H9 (cell line): ENCODE data around the gene GLT1D1. TPM values are rescaled to one million over a fixed set of nuclear protein-coding genes. Genes with fewer than 3 reads are reported as not detected.
A peak's percentile ranks its signal among the peaks of the same experiment; 100 is the strongest.

Source experiments
- DNase-seq: peaks from one replicate; pipeline ENCODE4 v3.0.0-alpha.2; 2017
- H2AFZ ChIP-seq: one replicate; pipeline ENCODE4 v1.6.1; 2013; ENCODE audit warnings: mild to moderate bottlenecking, low read length, control low read depth, moderate library complexity
- H2AK5ac ChIP-seq: 2 replicates; pipeline ENCODE4 v1.6.1; 2013; ENCODE audit warnings: low read length, control low read depth, mixed read lengths; ENCODE audit not compliant: insufficient read length
- H2BK120ac ChIP-seq: one replicate; pipeline ENCODE4 v1.6.1; 2013; ENCODE audit warnings: low read depth, mild to moderate bottlenecking, low read length, control low read depth, inconsistent platforms; ENCODE audit not compliant: poor library complexity, severe bottlenecking
- H2BK12ac ChIP-seq: 2 replicates; pipeline ENCODE4 v1.6.1; 2013; ENCODE audit warnings: low read length, control low read depth, mixed read lengths, low read depth; ENCODE audit not compliant: insufficient read length
- H2BK15ac ChIP-seq: 2 replicates; pipeline ENCODE4 v1.6.1; 2013; ENCODE audit warnings: low read depth, low read length, control low read depth
- H2BK20ac ChIP-seq: one replicate; pipeline ENCODE4 v1.6.1; 2013; ENCODE audit warnings: low read depth, mild to moderate bottlenecking, low read length, control low read depth, inconsistent platforms; ENCODE audit not compliant: poor library complexity, severe bottlenecking
- H2BK5ac ChIP-seq: 2 replicates; pipeline ENCODE4 v1.6.1; 2013; ENCODE audit warnings: low read length, control low read depth, mixed read lengths; ENCODE audit not compliant: insufficient read length
- H3K14ac ChIP-seq: 2 replicates; pipeline ENCODE4 v1.6.1; 2013; ENCODE audit warnings: low read length, control low read depth; ENCODE audit not compliant: insufficient read depth
- H3K18ac ChIP-seq: 2 replicates; pipeline ENCODE4 v1.6.1; 2013; ENCODE audit warnings: low read depth, mild to moderate bottlenecking, mixed read lengths, low read length, control low read depth; ENCODE audit not compliant: insufficient read length
- H3K23ac ChIP-seq: 2 replicates; pipeline ENCODE4 v1.6.1; 2013; ENCODE audit warnings: low read length, control low read depth, mixed read lengths, low read depth; ENCODE audit not compliant: insufficient read length
- H3K23me2 ChIP-seq: 2 replicates; pipeline ENCODE4 v1.6.1; 2013; ENCODE audit warnings: low read depth, mild to moderate bottlenecking, mixed read lengths, low read length, control low read depth; ENCODE audit not compliant: insufficient read length, poor library complexity, severe bottlenecking
- H3K27ac ChIP-seq: 2 replicates; pipeline ENCODE4 v1.5.1; 2013; ENCODE audit warnings: low read length, control low read depth, mixed read lengths, low read depth; ENCODE audit not compliant: insufficient read length
- H3K27me3 ChIP-seq: 2 replicates; pipeline ENCODE4 v1.6.1; 2013; ENCODE audit warnings: low read length, control low read depth, inconsistent platforms; ENCODE audit not compliant: insufficient read depth
- H3K4ac ChIP-seq: 2 replicates; pipeline ENCODE4 v1.6.1; 2013; ENCODE audit warnings: low read depth, mild to moderate bottlenecking, control low read depth, inconsistent platforms, low read length, moderate library complexity
- H3K4me1 ChIP-seq: 2 replicates; pipeline ENCODE4 v1.6.1; 2013; ENCODE audit warnings: low read length, control low read depth, inconsistent platforms; ENCODE audit not compliant: insufficient read depth
- H3K4me2 ChIP-seq: 2 replicates; pipeline ENCODE4 v1.6.1; 2013; ENCODE audit warnings: low read length, control low read depth, mixed read lengths; ENCODE audit not compliant: insufficient read length, insufficient read depth
- H3K56ac ChIP-seq: 2 replicates; pipeline ENCODE4 v1.6.1; 2013; ENCODE audit warnings: low read depth, mild to moderate bottlenecking, mixed read lengths, low read length, control low read depth; ENCODE audit not compliant: insufficient read length
- H3K79me1 ChIP-seq: 2 replicates; pipeline ENCODE4 v1.6.1; 2013; ENCODE audit warnings: low read depth, mild to moderate bottlenecking, moderate library complexity, low read length, control low read depth, inconsistent platforms; ENCODE audit not compliant: insufficient read depth, poor library complexity, severe bottlenecking
- H3K79me2 ChIP-seq: 2 replicates; pipeline ENCODE4 v1.6.1; 2013; ENCODE audit warnings: low read length, control low read depth, inconsistent platforms; ENCODE audit not compliant: insufficient read depth
- H3K9ac ChIP-seq: 2 replicates; pipeline ENCODE4 v1.6.1; 2013; ENCODE audit warnings: low read length, control low read depth, mixed read lengths; ENCODE audit not compliant: insufficient read length; ENCODE audit errors: extremely low read depth
- H3K9me3 ChIP-seq: one replicate; pipeline ENCODE4 v1.6.1; 2013; ENCODE audit warnings: low read depth, low read length, inconsistent platforms; ENCODE audit not compliant: control insufficient read depth
- H3T11ph ChIP-seq: one replicate; pipeline ENCODE4 v1.6.1; 2013; ENCODE audit warnings: mild to moderate bottlenecking, low read length, control low read depth, inconsistent platforms
- H4K20me1 ChIP-seq: one replicate; pipeline ENCODE4 v1.6.1; 2013; ENCODE audit not compliant: control insufficient read depth, insufficient read length, insufficient read depth
- H4K5ac ChIP-seq: 2 replicates; pipeline ENCODE4 v1.6.1; 2013; ENCODE audit warnings: low read depth, mild to moderate bottlenecking, mixed read lengths, low read length, control low read depth; ENCODE audit not compliant: insufficient read length
- H4K8ac ChIP-seq: replicated peaks from 2 replicates; pipeline ENCODE4 v1.6.1; 2013; ENCODE audit warnings: low read length, control low read depth, mixed read lengths, low read depth; ENCODE audit not compliant: insufficient read length
- H4K91ac ChIP-seq: 2 replicates; pipeline ENCODE4 v1.6.1; 2013; ENCODE audit warnings: low read depth, mild to moderate bottlenecking, moderate library complexity, mixed read lengths, low read length, control low read depth; ENCODE audit not compliant: insufficient read length
- H3K27ac Mint-ChIP-seq, 3 experiments: 2 replicates in 2 of 3; 3 replicates in 1 of 3; pipeline ENCODE4 v1.8.0; 2020 to 2021; ENCODE audit warnings: mixed read lengths in 3 of 3, mild to moderate bottlenecking in 1 of 3, moderate library complexity in 1 of 3
- H3K27me3 Mint-ChIP-seq: 2 replicates; pipeline ENCODE4 v1.8.0; 2021; ENCODE audit warnings: low read depth, mild to moderate bottlenecking, moderate library complexity, mixed read lengths
- H3K36me3 Mint-ChIP-seq, 3 experiments: 2 replicates in 2 of 3; 3 replicates in 1 of 3; pipeline ENCODE4 v1.8.0; 2020 to 2021; ENCODE audit warnings: low read depth in 3 of 3, mixed read lengths in 3 of 3; ENCODE audit not compliant: insufficient read depth in 1 of 3
- H3K4me1 Mint-ChIP-seq, 2 experiments: 2 replicates each; pipeline ENCODE4 v1.8.0; 2020; ENCODE audit warnings: mixed read lengths in 2 of 2
- H3K4me3 Mint-ChIP-seq, 2 experiments: 2 replicates in 1 of 2; 3 replicates in 1 of 2; pipeline ENCODE4 v1.8.0; 2020 to 2021; ENCODE audit warnings: mild to moderate bottlenecking in 2 of 2, mixed read lengths in 2 of 2, moderate library complexity in 1 of 2
- H3K9me3 Mint-ChIP-seq, 2 experiments: 2 replicates in 1 of 2; 3 replicates in 1 of 2; pipeline ENCODE4 v1.8.0; 2020; ENCODE audit warnings: mild to moderate bottlenecking in 2 of 2, mixed read lengths in 2 of 2, moderate library complexity in 1 of 2
- WGBS: extraction: QIAGEN DNeasy Blood & Tissue Kit; methylation state at CpG from one replicate; pipeline ENCODE4 v1.1.7; 2013; ENCODE audit warnings: missing lambda C conversion rate, low lambda C conversion rate, mixed read lengths; ENCODE audit not compliant: insufficient read length; ENCODE audit errors: extremely low coverage; 5-methylcytosine and 5-hydroxymethylcytosine counted together
- total RNA-seq: library from RNA; stranded (reverse); gene quantifications from 2 replicates; pipeline ENCODE4 v1.2.1, GENCODE V29; 2021
- TF ChIP-seq, protein P1 (sequence below): fragments of 200-600 bp; sonication (generic); conservative IDR thresholded peaks from 3 replicates; pipeline ENCODE4 v1.8.0; 2021; ENCODE audit warnings: antibody characterized with exemption, mild to moderate bottlenecking

The GLT1D1 gene
- total RNA-seq, 1 experiment from 2014 or later, result 7.0 TPM

DNA sequence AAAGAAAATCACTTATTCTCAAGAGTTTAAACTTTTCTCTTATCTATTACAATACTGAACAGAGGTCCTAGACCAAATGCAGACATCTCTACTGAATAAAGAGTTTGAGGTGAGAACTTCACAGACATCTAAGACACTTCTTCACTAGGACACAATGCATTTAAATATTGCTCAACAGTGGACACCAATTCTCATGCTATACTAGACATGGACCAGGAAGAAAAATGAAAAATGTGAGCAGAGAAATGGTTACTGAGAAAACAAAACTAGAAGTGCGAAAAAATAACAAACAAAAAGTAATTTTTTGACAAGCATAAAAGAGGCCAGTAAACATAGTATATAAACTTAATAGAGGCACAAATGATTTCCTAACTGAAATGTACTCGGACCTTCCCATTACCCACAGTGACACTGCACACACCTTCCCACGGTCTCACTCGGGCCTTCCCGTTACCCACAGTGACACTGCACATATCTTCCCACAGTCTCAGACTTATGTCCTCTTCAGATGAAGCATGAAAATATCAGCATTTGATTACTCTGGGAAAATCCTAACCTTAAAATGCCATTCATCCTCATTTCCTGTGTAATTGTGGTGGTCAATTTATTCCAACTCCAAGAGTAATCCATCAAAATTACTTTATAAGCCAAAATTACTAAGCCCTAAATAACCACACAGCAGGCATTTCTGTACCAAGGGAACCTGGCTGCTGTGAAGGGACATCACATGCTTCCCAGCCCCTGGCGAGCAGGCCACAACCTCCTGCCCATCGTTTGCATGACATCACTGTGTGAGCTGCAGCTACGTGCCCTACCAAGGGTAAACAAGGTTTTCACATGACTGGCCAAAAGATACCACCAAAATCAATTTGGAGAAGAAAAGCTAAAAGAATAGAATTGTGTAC is 35.9 kb upstream of the GLT1D1 start:
- H3K27me3 ChIP-seq, result no peaks in the 10 kb centered on the region
- peaks cover 18% of the 10 kb centered on the region for H3K79me1 ChIP-seq
- H3K14ac ChIP-seq, result no peak overlapping the region
- no peak overlapping the region for H2BK20ac ChIP-seq
- no peak overlapping the region for H3K4me2 ChIP-seq
- H3K23me2 ChIP-seq, result no peaks in the 10 kb centered on the region
- no peak overlapping the region for H2BK15ac ChIP-seq
- H3K9me3 ChIP-seq, result no peaks in the 10 kb centered on the region
- peak overlapping the region; percentile 41 for H3K18ac ChIP-seq
- H3K27ac ChIP-seq, result no peak overlapping the region
- Mint-ChIP-seq H3K27ac (peak overlapping the region in 1 of 3 experiments; percentile 76; a peak in 3 of 7 replicates), H3K9me3 (no peaks in the 10 kb centered on the region), H3K4me1 (peaks cover 45 to 50% of the 10 kb centered on the region in 2 experiments), H3K27me3 (no peaks in the 10 kb centered on the region), H3K36me3 (peaks cover 26 to 43% (median 43%) of the 10 kb centered on the region in 3 experiments; a peak in 6 of 7 replicates), H3K4me3 (no peak overlapping the region; a peak in 1 of 5 replicates)
- H2BK12ac ChIP-seq, result no peak overlapping the region
- peaks cover 64% of the 10 kb centered on the region for H3K79me2 ChIP-seq
- WGBS, result no CpG with 5 or more reads among the region's 8 CpGs
- H4K5ac ChIP-seq, result no peak overlapping the region
- H3K4me1 ChIP-seq, result peaks cover 12% of the 10 kb centered on the region
- H2BK120ac ChIP-seq, result no peak overlapping the region
- no peak overlapping the region for H3K4ac ChIP-seq
- no peak overlapping the region for H2AK5ac ChIP-seq
- no peak overlapping the region for H4K91ac ChIP-seq
- no peak overlapping the region for H3K9ac ChIP-seq
- no peak overlapping the region for H3T11ph ChIP-seq
- no peak overlapping the region for H2BK5ac ChIP-seq
- no peak overlapping the region for H2AFZ ChIP-seq
- TF ChIP-seq, protein P1, sequence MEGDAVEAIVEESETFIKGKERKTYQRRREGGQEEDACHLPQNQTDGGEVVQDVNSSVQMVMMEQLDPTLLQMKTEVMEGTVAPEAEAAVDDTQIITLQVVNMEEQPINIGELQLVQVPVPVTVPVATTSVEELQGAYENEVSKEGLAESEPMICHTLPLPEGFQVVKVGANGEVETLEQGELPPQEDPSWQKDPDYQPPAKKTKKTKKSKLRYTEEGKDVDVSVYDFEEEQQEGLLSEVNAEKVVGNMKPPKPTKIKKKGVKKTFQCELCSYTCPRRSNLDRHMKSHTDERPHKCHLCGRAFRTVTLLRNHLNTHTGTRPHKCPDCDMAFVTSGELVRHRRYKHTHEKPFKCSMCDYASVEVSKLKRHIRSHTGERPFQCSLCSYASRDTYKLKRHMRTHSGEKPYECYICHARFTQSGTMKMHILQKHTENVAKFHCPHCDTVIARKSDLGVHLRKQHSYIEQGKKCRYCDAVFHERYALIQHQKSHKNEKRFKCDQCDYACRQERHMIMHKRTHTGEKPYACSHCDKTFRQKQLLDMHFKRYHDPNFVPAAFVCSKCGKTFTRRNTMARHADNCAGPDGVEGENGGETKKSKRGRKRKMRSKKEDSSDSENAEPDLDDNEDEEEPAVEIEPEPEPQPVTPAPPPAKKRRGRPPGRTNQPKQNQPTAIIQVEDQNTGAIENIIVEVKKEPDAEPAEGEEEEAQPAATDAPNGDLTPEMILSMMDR, result no peak
- H3K56ac ChIP-seq, result no peak overlapping the region
- H4K20me1 ChIP-seq, result no peaks in the 10 kb centered on the region
- no peak overlapping the region for H3K23ac ChIP-seq
- no peak for DNase-seq
- no peak overlapping the region for H4K8ac ChIP-seq
